A673 (cell line): Measurements from ENCODE around the gene C12orf76.
"Not testable (repeated sequence)": the region's sequence is repeated elsewhere in the genome, so short reads cannot be mapped to it uniquely, and the experiment has no call there.

Experiments
- EZH2 ChIP-seq: fragments of 200-600 bp; sonication (generic); IDR thresholded peaks from 2 replicates; pipeline ENCODE4 v1.6.1; 2017; ENCODE audit warnings: borderline replicate concordance, low read depth, mild to moderate bottlenecking, mixed read lengths, antibody characterized with exemption, low read length; ENCODE audit not compliant: poor library complexity, severe bottlenecking
- TF ChIP-seq, protein P1 (sequence below): fragments of 300-800, 200-600 bp; sonication (generic); conservative IDR thresholded peaks from 2 replicates; pipeline ENCODE4 v1.5.1; 2017; ENCODE audit warnings: low read depth, mild to moderate bottlenecking, antibody characterized with exemption, low read length, moderate library complexity, mixed read lengths

GRCh38 chr12:110049666-110050065 lies 1.3 kb upstream of the C12orf76 start:
- TF ChIP-seq, protein P1, sequence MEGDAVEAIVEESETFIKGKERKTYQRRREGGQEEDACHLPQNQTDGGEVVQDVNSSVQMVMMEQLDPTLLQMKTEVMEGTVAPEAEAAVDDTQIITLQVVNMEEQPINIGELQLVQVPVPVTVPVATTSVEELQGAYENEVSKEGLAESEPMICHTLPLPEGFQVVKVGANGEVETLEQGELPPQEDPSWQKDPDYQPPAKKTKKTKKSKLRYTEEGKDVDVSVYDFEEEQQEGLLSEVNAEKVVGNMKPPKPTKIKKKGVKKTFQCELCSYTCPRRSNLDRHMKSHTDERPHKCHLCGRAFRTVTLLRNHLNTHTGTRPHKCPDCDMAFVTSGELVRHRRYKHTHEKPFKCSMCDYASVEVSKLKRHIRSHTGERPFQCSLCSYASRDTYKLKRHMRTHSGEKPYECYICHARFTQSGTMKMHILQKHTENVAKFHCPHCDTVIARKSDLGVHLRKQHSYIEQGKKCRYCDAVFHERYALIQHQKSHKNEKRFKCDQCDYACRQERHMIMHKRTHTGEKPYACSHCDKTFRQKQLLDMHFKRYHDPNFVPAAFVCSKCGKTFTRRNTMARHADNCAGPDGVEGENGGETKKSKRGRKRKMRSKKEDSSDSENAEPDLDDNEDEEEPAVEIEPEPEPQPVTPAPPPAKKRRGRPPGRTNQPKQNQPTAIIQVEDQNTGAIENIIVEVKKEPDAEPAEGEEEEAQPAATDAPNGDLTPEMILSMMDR = not testable (repeated sequence)
- not testable (repeated sequence) for TF ChIP-seq EZH2
